Activated effector memory CD4-positive, alpha-beta T cell treated with anti-CD3 and anti-CD28 coated beads, Interleukin-2, amount 50 U/mL, for 16 hours (primary cell): ENCODE measurements around the gene SCARB1.

Experiments used
- DNase-seq: peaks from one replicate; pipeline ENCODE4 v3.0.0-alpha.2; 2020

SCARB1 gene

DNA sequence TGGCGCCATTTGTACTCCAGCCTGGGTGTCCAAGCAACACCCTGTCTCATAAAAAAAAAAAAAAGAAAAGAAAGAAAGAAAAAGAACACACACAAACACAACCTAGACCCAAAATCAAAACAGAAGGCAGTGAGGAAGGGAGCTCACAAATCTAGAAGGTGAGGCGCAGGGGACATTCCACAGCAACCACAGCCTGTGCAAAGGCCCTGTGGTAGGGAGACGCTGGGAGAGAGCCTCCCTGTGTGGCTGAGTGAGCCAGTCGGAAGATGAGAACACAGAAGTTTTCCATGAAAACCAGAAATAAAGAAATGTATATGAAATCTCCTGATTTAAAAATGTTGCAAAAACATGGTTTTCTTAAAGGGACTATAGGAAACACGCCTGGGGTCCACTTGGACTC lies 44.6 kb downstream of the SCARB1 start:
- DNase-seq, result no peak

DNA sequence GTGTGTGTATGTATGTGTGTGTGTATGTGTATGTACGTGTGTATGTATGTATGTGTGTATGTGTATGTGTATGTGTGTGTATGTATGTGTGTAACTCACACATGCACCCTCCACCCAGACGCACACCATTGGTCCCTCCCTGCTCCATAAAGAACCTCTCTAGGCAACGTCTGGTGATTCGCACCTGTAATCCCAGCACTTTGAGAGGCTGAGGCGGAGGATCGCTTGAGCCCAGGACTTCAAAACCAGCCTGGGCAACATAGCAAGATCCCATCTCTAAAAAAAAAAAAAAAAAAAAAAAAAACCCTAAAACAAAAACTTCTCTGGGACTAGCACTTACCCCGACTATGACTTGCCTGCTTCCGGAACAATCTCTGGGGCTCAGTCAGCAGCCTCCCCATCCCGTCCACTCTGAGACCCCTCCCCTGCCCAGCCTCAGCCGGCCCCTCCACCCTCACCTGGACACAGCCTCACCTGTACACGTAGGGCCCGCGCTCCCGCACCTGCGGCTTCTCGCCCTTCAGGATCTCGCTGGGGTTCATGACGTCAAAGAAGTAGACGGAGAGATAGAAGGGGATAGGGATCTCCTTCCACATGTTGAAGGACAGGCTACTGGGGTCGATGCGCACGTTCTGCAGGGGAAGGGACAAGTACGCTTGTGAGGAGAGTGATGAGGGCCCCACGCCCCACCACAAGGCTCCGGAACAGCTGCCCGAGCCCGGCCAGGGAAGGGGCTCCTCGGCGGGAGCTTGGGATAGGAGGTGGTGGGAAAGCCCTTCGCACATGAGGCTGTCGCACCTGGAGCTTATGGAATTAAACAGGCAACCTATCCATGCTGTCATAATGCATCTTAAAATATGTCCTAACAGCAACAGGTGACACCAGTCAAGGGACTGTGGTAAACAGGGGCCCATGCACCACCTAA lies 46.3 kb downstream of the SCARB1 start:
- no peak for DNase-seq

DNA sequence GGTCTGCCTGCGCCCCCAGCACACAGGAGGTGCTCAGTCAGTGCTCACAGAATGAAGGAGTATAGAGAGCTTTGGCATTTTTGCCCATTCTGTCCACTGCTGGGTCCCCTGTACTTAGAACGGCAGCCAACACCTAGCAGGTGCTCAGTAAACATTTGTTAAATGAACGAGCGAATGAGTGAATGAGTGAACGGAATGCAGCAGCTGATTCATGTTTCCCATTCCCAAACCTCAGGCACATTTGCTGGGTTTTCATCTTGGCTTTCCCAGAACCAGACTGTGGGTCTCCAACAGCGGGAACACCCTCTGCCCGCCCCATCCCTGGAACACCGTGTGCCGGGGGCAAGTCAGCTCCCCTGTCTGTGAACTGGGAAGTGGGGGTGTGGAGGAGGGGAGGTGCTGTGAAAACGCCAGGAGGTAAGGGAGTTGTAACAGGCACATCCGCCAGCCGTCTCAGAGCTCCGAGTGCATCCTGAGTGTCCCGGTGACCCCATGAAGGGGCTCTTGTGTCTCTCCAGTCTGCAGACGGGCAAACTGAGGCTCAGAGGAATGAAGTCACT lies 47.3 kb downstream of the SCARB1 start:
- no peak for DNase-seq

DNA sequence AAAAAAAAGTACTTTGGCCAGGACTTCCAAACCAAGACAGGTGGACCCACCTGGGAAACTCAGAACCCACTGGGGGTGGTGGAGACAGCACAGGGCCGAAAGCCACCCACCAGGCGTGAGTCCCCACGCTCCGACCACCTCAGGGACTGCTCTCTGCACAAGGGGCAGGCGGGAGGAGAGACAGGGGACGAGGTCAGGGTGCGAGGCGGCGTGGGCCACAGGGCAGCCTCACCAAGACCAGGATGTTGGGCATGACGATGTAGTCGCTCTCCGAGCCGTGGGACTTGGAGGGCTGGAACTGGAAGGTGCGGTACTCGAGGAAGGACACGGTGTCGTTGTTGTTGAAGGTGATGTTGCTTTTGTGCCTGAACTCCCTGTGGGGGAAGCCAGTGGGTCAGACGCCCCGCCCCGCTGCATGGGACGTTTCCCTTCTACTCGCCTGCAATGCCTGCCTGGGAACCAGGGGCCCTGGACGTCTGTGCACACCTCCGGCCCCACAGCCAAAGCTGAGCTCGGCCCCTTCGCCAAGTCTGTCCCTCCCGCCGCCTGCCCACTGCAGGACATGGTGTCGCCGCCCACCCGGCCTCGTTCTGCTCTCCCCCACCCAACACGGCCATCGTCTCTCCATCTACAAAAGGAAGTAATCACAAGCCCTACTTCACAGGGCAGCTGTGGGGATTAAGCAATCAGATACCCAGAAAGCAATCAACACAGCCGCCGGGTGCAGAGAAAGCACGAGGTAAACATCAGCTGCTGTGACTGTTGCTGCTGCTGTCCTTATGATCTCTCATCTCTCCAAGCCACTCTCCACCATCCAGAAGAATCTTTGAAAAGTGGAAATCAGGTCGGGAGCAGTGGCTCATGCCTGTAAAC lies 48.7 kb downstream of the SCARB1 start:
- DNase-seq, result no peak

DNA sequence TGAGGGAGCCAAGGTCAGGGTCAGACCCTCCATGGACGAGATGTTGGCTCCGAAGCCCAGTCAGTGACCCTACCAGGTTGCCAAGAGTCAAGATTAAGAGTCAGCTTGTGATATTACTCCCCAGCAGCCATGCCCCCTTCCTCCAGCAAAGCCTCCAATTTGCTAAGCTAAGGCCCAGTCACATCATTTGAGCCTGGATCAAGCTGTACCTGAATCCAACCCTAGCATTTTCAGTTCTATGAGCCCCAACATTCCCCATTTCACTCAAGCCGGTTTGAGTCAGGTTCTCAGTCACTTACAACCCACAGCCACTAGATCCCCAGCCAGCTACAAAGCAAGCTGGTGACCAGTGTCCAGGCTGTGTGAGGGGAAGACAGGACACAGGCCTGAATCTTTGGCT lies 49.9 kb downstream of the SCARB1 start:
- no peak for DNase-seq

DNA sequence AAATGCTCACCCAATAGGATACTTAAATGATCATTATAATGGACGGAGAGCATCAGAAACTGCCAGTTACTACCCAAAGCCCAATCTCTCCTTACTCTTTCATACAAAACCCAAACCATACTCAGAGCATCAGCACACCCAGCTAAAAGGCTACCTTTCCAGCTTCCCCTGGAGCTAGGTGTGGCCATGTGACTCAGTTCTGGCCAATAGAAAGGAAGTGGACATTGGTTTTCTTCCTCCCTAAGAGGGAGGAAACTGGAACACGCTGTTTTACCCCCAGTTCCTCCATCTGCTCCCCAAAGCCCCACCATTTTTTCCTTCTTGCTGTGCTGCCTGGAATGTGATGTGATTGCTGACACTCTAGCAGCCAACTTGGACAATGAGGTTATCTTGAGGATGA lies 50.7 kb downstream of the SCARB1 start:
- DNase-seq, result no peak

DNA sequence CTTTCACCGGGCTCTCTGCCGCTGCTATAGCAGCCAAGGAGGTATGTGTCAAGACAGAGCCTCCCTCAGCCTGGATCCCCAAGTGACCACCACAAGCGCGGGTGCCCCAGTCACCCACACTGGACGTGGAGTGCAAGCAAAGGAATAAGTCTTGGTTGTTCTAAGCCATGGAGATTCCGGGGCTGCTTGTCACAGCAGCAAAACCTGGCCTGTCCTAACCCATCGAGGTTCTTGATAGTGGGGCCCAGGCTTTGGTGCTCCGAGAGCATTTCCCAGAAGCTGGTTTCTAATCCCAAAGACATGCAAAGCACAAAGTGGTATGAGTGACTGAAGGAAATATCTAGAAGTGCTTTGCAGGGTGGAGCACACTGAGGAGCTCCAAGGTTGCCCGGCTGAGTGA lies 51.3 kb downstream of the SCARB1 start:
- DNase-seq, result no peak

DNA sequence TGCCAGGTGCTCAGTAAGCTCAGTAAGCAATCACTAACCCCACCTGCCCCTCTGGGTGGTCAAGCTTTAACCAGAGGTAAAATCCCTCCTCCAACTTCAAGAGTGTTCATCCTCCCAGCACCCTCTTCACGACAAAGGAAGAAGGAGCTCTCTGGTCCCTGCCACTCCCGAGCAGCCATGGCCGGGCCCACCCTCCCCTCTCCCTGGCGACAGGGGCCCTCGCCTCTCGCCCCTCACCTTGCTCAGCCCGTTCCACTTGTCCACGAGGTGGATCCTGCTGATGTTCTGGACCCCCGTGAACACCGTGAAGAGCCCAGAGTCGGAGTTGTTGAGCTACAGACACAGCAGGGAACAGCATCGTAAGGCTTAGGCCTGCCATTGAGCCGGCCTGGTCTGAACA lies 52.0 kb downstream of the SCARB1 start:
- no peak for DNase-seq

DNA sequence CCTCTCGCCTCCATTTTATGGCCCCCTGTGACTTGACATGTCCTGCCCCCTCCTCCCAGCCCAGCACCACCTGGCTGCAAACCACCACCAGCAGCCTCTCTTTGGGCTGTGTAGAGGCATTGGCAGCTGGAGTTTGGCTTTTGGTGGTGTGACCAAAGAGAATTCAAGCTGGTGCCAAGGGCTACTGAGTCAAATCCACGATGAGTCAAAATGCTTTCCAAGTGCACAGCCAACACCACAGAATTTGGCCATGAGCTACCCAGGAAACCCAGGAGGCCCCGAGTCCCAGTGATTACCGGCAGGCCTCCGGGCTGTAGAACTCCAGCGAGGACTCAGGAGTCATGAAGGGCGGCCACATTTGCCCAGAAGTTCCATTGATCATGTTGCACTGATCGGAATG lies 53.8 kb downstream of the SCARB1 start:
- DNase-seq, result no peak

- no peak for DNase-seq
These were observed 54.3 kb downstream of the SCARB1 start for GRCh38 chr12:124809391-124809790.

- no peak for DNase-seq
These were observed 55.4 kb downstream of the SCARB1 start for GRCh38 chr12:124808272-124808671.

DNA sequence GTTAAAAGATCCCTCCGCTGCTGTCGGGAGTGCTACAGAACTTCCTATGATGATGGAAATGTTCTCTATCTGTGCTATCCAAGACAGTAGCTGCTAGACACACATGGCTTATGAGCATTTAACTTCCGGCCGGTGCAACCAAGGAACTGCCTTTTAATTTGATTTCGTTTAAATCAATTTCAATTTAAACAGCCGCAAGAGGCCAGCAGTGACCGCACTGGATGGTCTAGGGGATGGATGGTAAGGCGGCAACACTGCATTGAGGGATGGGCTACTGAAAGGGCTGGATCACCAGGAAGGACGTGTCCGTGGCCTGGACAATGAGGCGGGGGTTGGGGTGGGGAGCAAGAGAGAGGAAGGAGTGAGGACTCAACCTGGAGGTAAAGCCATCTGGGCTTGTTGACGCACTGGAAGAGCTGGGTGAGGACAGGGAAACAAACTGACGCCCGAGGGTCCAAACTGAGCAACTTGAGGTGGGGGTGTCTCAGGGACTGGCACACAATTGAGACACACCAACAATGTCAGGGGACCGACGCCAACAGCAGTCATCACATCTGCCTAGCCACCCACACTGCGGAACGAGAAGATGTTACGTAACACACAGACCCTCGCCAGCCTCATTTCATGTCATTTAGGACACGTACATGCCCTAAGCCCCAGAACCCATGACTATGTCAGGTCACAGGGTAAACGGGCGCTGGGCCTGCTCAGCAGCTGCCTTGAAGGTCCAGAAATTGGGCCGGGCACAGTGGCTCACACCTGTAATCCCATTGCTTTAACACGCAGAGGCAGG lies 57.6 kb downstream of the SCARB1 start:
- no peak for DNase-seq

GRCh38 chr12:124805050-124805449 lies 58.6 kb downstream of the SCARB1 start:
- DNase-seq, result no peak

GRCh38 chr12:124804011-124804621 lies 59.5 kb downstream of the SCARB1 start:
- DNase-seq, result no peak

DNA sequence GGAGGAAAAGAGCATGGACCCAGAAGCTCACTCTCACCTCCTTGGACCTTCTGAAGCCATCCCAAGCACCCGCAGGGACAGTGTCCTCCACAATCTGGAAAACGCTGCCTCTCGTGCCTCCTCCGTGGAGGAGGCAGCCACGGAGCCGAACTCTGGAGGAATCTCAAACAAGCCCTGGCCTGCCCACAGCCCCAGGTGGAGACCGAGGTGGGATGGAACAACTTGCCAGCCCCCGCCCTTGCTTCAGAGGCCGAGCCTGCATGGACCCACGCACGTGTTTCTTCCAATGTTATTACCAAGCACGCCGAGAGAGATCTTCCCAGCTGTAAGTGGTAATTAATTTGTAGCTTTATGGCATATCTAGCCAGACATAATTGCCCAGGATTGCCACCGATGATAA lies 61.3 kb downstream of the SCARB1 start:
- DNase-seq, result no peak

- no peak for DNase-seq
These were observed 63.2 kb downstream of the SCARB1 start for GRCh38 chr12:124800506-124800905.

GRCh38 chr12:124797321-124797720 lies 66.3 kb downstream of the SCARB1 start:
- DNase-seq, result no peak

GRCh38 chr12:124796303-124796960 lies 67.2 kb downstream of the SCARB1 start:
- DNase-seq, result no peak

GRCh38 chr12:124795081-124795948 lies 68.3 kb downstream of the SCARB1 start:
- no peak for DNase-seq

DNA sequence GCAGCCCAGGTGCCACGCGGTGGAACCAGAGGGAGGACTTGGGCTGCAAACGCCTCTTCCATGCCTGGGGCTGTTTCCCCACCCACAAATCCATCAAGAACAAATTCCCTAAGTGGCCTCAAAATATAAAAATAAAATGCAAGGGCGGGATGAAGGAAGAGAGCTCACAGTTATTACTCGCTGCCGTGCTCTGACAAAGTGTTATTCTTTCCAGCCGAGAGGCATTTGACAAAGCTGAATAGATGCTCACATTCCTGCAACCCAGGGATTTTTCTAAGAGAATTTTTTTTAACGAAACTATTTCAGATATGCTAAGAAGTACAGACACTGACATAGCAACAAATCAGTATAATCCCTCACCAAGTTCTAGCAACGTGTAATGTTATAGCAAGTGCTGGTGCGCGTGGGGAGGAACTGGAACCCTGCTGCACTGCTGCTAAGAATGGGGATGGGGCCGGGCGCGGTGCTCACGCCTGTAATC lies 70.7 kb downstream of the SCARB1 start:
- no peak for DNase-seq

GRCh38 chr12:124792156-124792555 lies 71.5 kb downstream of the SCARB1 start:
- no peak for DNase-seq
